K562 (cell line): ENCODE results near the gene UNC45A. TPM values are rescaled to one million over a fixed set of nuclear protein-coding genes. Genes with fewer than 3 reads are reported as not detected.

Experiments used
- ATAC-seq: fragments of 200-7000 bp; cut with Tn5 transposase; 3 replicates; pipeline ENCODE4 v1.9.1; 2020; ENCODE audit warnings: moderate library complexity
- BruUV-seq: library from RNA; stranded (reverse); fragments of 400-500 nt; replicated peaks from 2 replicates; lab custom pipeline; 2021; lab: Mats Ljungman, UMichigan
- CTCF ChIA-PET: fragments of 300-600 bp; formaldehyde crosslinking; extraction: SDS; loops from one replicate; lab custom pipeline; 2021; ENCODE audit warnings: low intra/inter-chr PET ratio; lab: Yijun Ruan, JAX
- POLR2A ChIA-PET: fragments of 300-600, 350-650 bp; sonication (Branson Sonifier 250); formaldehyde crosslinking; extraction: SDS; loops from one replicate; lab custom pipeline; 2021; ENCODE audit warnings: antibody characterized with exemption, inconsistent platforms; lab: Yijun Ruan, JAX
- DNase-seq, 4 experiments: peaks; one replicate each; pipeline versions ENCODE4 v3.0.0 to v3.0.0-alpha.2; 2011 to 2018; ENCODE audit warnings: low spot score in 3 of 4, mixed read lengths in 3 of 4; ENCODE audit errors: extremely low read depth in 1 of 4
- FAIRE-seq: peaks from 2 replicates; lab custom pipeline; 2011; peaks lifted over from hg19 to GRCh38; lab: Jason Lieb, UNC
- H2AFZ ChIP-seq: 2 replicates; pipeline ENCODE4 v1.6.0; 2011; ENCODE audit warnings: low read depth, low read length, control low read depth, inconsistent platforms
- H3K27ac ChIP-seq: fragments of 200-600 bp; 3 replicates; pipeline ENCODE4 v1.8.0; 2011; ENCODE audit warnings: low read depth, mild to moderate bottlenecking, control low read depth, inconsistent platforms, low read length, moderate library complexity, mixed read lengths; ENCODE audit errors: extremely low read depth
- H3K27me3 ChIP-seq, 2 experiments: fragments of 300-600 bp in 1 of 2; 2 replicates in 1 of 2; 3 replicates in 1 of 2; pipeline versions ENCODE4 v1.6.0 to v1.8.0; 2011; ENCODE audit warnings: inconsistent platforms in 2 of 2, low read length in 2 of 2, mild to moderate bottlenecking in 1 of 2, mixed read lengths in 1 of 2, moderate library complexity in 1 of 2; ENCODE audit not compliant: control insufficient read depth in 2 of 2, insufficient read depth in 2 of 2
- H3K36me3 ChIP-seq: fragments of 300-600 bp; 3 replicates; pipeline ENCODE4 v1.8.0; 2011; ENCODE audit warnings: mild to moderate bottlenecking, low read length, inconsistent platforms; ENCODE audit not compliant: control insufficient read depth, insufficient read depth
- H3K4me1 ChIP-seq, 2 experiments: fragments of 200-600 bp in 1 of 2; replicated peaks in 1 of 2; 2 replicates in 1 of 2; 3 replicates in 1 of 2; pipeline versions ENCODE4 v1.5.1 to v1.8.0; 2011; ENCODE audit warnings: inconsistent platforms in 2 of 2, low read length in 2 of 2, mild to moderate bottlenecking in 1 of 2, mixed read lengths in 1 of 2, moderate library complexity in 1 of 2; ENCODE audit not compliant: control insufficient read depth in 2 of 2, insufficient read depth in 2 of 2
- H3K4me2 ChIP-seq: 2 replicates; pipeline ENCODE4 v1.6.1; 2011; ENCODE audit warnings: low read length, control low read depth, inconsistent platforms, mixed read lengths; ENCODE audit not compliant: insufficient read depth
- H3K4me3 ChIP-seq: fragments of 200-600 bp; sonication (generic), shearing (Covaris generic); 2 replicates; pipeline ENCODE4 v1.5.1; 2016; ENCODE audit warnings: control low read depth, inconsistent platforms
- H3K79me2 ChIP-seq: fragments of 200-600 bp; 3 replicates; pipeline ENCODE4 v1.8.0; 2011; ENCODE audit warnings: low read length, inconsistent platforms; ENCODE audit not compliant: control insufficient read depth, insufficient read depth
- H3K9ac ChIP-seq, 2 experiments: 2 replicates each; pipeline versions ENCODE4 v1.6.0 to v1.6.1; 2011; ENCODE audit warnings: low read depth in 2 of 2, low read length in 2 of 2, control low read depth in 1 of 2, inconsistent platforms in 1 of 2, mild to moderate bottlenecking in 1 of 2, mixed read lengths in 1 of 2; ENCODE audit not compliant: insufficient read depth in 1 of 2
- H3K9me1 ChIP-seq: one replicate; pipeline ENCODE4 v1.6.0; 2011; ENCODE audit warnings: inconsistent platforms, mild to moderate bottlenecking, low read length, moderate library complexity; ENCODE audit not compliant: control insufficient read depth, insufficient read depth
- H3K9me3 ChIP-seq: replicated peaks from 2 replicates; pipeline ENCODE4 v1.5.1; 2011; ENCODE audit warnings: low read depth, low read length, inconsistent platforms; ENCODE audit not compliant: control insufficient read depth, insufficient read depth
- H4K20me1 ChIP-seq: replicated peaks from 2 replicates; pipeline ENCODE4 v1.6.1; 2011; ENCODE audit warnings: low read length, inconsistent platforms, mixed read lengths; ENCODE audit not compliant: control insufficient read depth, insufficient read depth
- BRF1 ChIP-seq: IDR thresholded peaks from 3 replicates; pipeline ENCODE4 v1.6.1; 2011; ENCODE audit warnings: borderline replicate concordance, mild to moderate bottlenecking; ENCODE audit not compliant: insufficient read length; ENCODE audit errors: extremely low read depth
- CREB5 ChIP-seq: fragments of 250-450 bp; sonication (Bioruptor Pico); IDR thresholded peaks from 2 replicates; pipeline ENCODE4 v1.5.0; 2020; ENCODE audit warnings: mild to moderate bottlenecking
- HEY1 ChIP-seq: fragments of 250-450 bp; sonication (Bioruptor Pico); IDR thresholded peaks from 2 replicates; pipeline ENCODE4 v1.5.0; 2020; ENCODE audit warnings: mild to moderate bottlenecking, moderate library complexity, borderline replicate concordance
- HINFP ChIP-seq: fragments of 450-650 bp; conservative IDR thresholded peaks from 2 replicates; pipeline ENCODE4 v1.6.1; 2016; ENCODE audit warnings: missing genetic modification characterization, low read depth, mild to moderate bottlenecking, control low read depth, missing compliant biosample characterization
- IRF1 ChIP-seq: sonication (generic); formaldehyde crosslinking; IDR thresholded peaks from 2 replicates; pipeline ENCODE4 v1.8.0; 2022; ENCODE audit warnings: missing genetic modification reagents, mild to moderate bottlenecking, borderline replicate concordance
- KDM5B ChIP-seq: fragments of 200-600 bp; sonication (generic); IDR thresholded peaks from 2 replicates; pipeline ENCODE4 v1.6.1; 2012; ENCODE audit warnings: low read depth, mild to moderate bottlenecking, moderate library complexity, low read length, control low read depth, inconsistent platforms; ENCODE audit not compliant: insufficient replicate concordance
- MYNN ChIP-seq, 2 experiments: sonication (generic); formaldehyde crosslinking in 1 of 2; IDR thresholded peaks; 2 replicates each; pipeline versions ENCODE4 v1.5.0 to v1.6.1; 2016 to 2020; ENCODE audit warnings: antibody characterized with exemption in 1 of 2, missing genetic modification reagents in 1 of 2
- SOX6 ChIP-seq: fragments of 450-650 bp; IDR thresholded peaks from 2 replicates; pipeline ENCODE4 v1.6.1; 2014; ENCODE audit warnings: mild to moderate bottlenecking
- ZNF197 ChIP-seq: fragments of 200-800 bp; sonication (Bioruptor generic); IDR thresholded peaks from 2 replicates; pipeline ENCODE4 v1.6.1; 2016; ENCODE audit warnings: low read depth, missing genetic modification characterization, missing compliant biosample characterization
- ZNF75A ChIP-seq: fragments of 450-650 bp; formaldehyde crosslinking; IDR thresholded peaks from 2 replicates; pipeline ENCODE4 v1.4.0; 2020; ENCODE audit warnings: mild to moderate bottlenecking
- WGBS: fragments of 100-300 bp; shearing (Covaris generic); methylation state at CpG from one replicate; pipeline ENCODE4 v1.1.6; 2016; ENCODE audit warnings: low coverage, mixed read lengths; ENCODE audit not compliant: insufficient coverage; ENCODE audit errors: missing lambda C conversion rate; 5-methylcytosine and 5-hydroxymethylcytosine counted together
- in situ Hi-C: fragments of 300-500 bp; cut with MboI; formaldehyde crosslinking; loops from 4 replicates; pipeline ENCODE4 v1.15.0; 2018; ENCODE audit warnings: inconsistent platforms, mixed read lengths
- intact Hi-C: fragments of 100-400 bp; cut with micrococcal nuclease; formaldehyde crosslinking; loops from 2 replicates; pipeline ENCODE4 v1.14.2; 2022
- polyA plus RNA-seq, 8 experiments: library from polyadenylated mRNA; depleted of rRNA in 4 of 8; stranded (reverse) in 5 of 8; unstranded in 3 of 8; fragments of >200 nt; fragmentation: Nextera tagmentation in 2 of 8; fragmentation: Illumina TruSeq in 1 of 8; extraction: Ambion mirVana in 2 of 8; extraction: Trizol in 1 of 8; gene quantifications; 2 replicates each; pipeline versions ENCODE4 v1.2.1 to v1.2.3, GENCODE V29; 2011 to 2014; ENCODE audit warnings: inconsistent platforms in 1 of 8, missing spikeins in 1 of 8
- total RNA-seq, 7 experiments: library from RNA; depleted of rRNA in 6 of 7; stranded (reverse); fragments of >200 nt in 6 of 7; fragmentation: Illumina TruSeq in 2 of 7; extraction: Trizol in 2 of 7; gene quantifications; 2 replicates each; pipeline versions ENCODE4 v1.2.1 to v1.2.3, GENCODE V29; 2011 to 2021; ENCODE audit warnings: low replicate concordance in 1 of 7

UNC45A gene
- total and polyA plus RNA-seq, 9 of the 15 experiments (the other 6 are each of a cell fraction or from before 2014, with no cell fraction given) = 22.4 to 79.3 (median 43.7) TPM

GRCh38 chr15:90942354-90943120, 7.5 kb downstream of the UNC45A start:
- ChIA-PET CTCF (no interaction called here), POLR2A (interaction anchor here (0.6 to 2.3 kb wide), 4 partner anchors 11 to 164 kb away, joined by 3 to 9 read pairs (median 4); partner anchors contain the start of gene RCCD1)
- Histone ChIP-seq H3K27ac (no peak overlapping the region), H3K9ac (peak overlapping the region in 1 of 2 experiments; percentile 41; a peak in 1 of 4 replicates), H4K20me1 (0 out of 2 replicates have a peak, but pooled peaks cover 5% of the 10 kb centered on the region), H3K4me1 (peaks cover 1 to 13% of the 10 kb centered on the region in 2 experiments; a peak in 4 of 5 replicates), H2AFZ (no peak overlapping the region), H3K4me3 (no peak overlapping the region), H3K9me1 (no peaks in the 10 kb centered on the region), H3K27me3 (no peaks in the 10 kb centered on the region), H3K36me3 (peaks cover 84% of the 10 kb centered on the region; the same call in 2 of the 3 replicates), H3K9me3 (no peaks in the 10 kb centered on the region), H3K79me2 (peaks cover 2% of the 10 kb centered on the region; the same call in 1 of the 3 replicates), H3K4me2 (no peak overlapping the region)
- intact Hi-C loops = no loop called here
- no peak for TF ChIP-seq ZNF197 (CRISPR knock-in tag)
- TF ChIP-seq HEY1 (CRISPR knock-in tag) = no peak
- TF ChIP-seq BRF1 = no peak
- TF ChIP-seq HINFP (tag) = no peak
- no peak for TF ChIP-seq KDM5B
- no peak for TF ChIP-seq IRF1
- no peak for TF ChIP-seq SOX6
- TF ChIP-seq ZNF75A (CRISPR knock-in tag) = no peak
- TF ChIP-seq MYNN (IDR thresholded peaks at IDR 0.05) = no peak
- no peak for TF ChIP-seq MYNN (CRISPR knock-in tag; IDR thresholded peaks at IDR 0.05)
- TF ChIP-seq CREB5 (CRISPR knock-in tag) = no peak
- in situ Hi-C loops = no loop called here
- no peak for ATAC-seq
- DNase-seq = no peak
- FAIRE-seq = no peak
- BruUV-seq = no TSS peak
- 92% methylated on average over 12 of the region's 12 CpGs for WGBS
